ENCODE results near the gene CST1.
"Not testable (repeated sequence)": the region's sequence is repeated elsewhere in the genome, so short reads cannot be mapped to it uniquely, and the experiment has no call there.

GRCh38 chr20:23734440-23734839, 16.3 kb downstream of the CST1 start:
- TF ChIP-seq CTCF (IDR thresholded peaks at IDR 0.05; ENCODE audit: low read depth, low read length, missing input control); TAF1 (conservative IDR thresholded peaks at IDR 0.05); REST (IDR thresholded peaks at IDR 0.05); GABPA (IDR thresholded peaks at IDR 0.05 in 1 of 2, conservative IDR thresholded peaks at IDR 0.05 in 1 of 2); SP1 (IDR thresholded peaks at IDR 0.05); ZBTB33 (IDR thresholded peaks at IDR 0.05); YY1 (IDR thresholded peaks at IDR 0.05); MAX (IDR thresholded peaks at IDR 0.05); ATF3 (IDR thresholded peaks at IDR 0.05): not testable (repeated sequence)

All from liver (tissue), 3 donors.